ENCODE data around the gene KCNK18. TPM values are rescaled to one million over a fixed set of nuclear protein-coding genes. Genes with fewer than 3 reads are reported as not detected.
A peak's percentile ranks its signal among the peaks of the same experiment; 100 is the strongest.

Gene KCNK18
- total RNA-seq (ENCODE audit: unreplicated experiment) = not detected
- long read RNA-seq = 0 reads

DNA sequence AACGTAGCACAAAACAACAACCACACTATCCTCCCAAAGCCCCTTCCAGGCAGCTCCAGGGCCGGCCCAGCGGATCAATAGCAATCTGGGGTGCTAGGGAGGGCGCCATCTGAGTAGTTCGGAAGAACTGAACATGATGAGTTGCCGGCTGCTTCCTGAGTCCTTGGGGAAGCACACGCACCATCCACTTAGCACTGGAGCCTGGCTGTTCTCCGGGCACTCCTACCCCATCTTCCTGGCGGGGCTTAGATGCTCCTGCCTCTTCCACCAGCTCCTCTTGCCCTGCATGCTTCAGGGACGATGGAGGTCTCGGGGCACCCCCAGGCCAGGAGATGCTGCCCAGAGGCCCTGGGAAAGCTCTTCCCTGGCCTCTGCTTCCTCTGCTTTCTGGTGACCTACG is at the start of gene KCNK18:
TSS of gene KCNK18 (plus strand) at position 301 of the 400 bp plus-strand sequence. CDS start at position 301, 0 bp downstream.
- DNase-seq = peak; percentile 34
- TF ChIP-seq, protein P1, sequence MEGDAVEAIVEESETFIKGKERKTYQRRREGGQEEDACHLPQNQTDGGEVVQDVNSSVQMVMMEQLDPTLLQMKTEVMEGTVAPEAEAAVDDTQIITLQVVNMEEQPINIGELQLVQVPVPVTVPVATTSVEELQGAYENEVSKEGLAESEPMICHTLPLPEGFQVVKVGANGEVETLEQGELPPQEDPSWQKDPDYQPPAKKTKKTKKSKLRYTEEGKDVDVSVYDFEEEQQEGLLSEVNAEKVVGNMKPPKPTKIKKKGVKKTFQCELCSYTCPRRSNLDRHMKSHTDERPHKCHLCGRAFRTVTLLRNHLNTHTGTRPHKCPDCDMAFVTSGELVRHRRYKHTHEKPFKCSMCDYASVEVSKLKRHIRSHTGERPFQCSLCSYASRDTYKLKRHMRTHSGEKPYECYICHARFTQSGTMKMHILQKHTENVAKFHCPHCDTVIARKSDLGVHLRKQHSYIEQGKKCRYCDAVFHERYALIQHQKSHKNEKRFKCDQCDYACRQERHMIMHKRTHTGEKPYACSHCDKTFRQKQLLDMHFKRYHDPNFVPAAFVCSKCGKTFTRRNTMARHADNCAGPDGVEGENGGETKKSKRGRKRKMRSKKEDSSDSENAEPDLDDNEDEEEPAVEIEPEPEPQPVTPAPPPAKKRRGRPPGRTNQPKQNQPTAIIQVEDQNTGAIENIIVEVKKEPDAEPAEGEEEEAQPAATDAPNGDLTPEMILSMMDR (IDR thresholded peaks at IDR 0.05; ENCODE audit: partially characterized antibody, unreplicated experiment) = no peak
- Mint-ChIP-seq H3K27ac (ENCODE audit: unreplicated experiment) (no peak within 1 kb of the TSS), H3K4me3 (ENCODE audit: unreplicated experiment) (no peak within 1 kb of the TSS), H3K9me3 (ENCODE audit: unreplicated experiment) (peaks cover 2% of the 10 kb centered on the region), H3K27me3 (ENCODE audit: unreplicated experiment) (peaks cover 4% of the 10 kb centered on the region), H3K4me1 (ENCODE audit: low read depth, unreplicated experiment) (no peaks in the 10 kb centered on the region), H3K36me3 (ENCODE audit: unreplicated experiment) (no peaks in the 10 kb centered on the region)

DNA sequence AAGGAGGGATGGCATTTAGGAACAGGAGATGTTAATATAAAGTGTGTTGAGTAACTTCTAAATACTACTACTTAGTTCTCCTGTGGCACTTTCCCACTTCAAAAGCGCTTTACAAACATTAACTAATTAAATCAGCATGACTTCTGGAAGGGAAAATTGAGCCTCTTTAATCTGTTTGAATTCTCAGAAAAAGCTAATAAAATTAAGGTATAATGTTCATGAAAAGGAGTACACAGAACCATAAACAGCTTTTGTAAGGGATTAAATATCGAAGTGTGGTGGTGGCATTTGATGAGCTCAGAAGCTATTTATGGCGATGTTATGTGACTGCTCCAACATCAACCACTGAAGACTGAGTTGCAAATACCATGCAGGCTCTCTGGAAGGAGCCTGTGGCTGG is 49.0 kb upstream of the KCNK18 start:
- peaks cover 7% of the 10 kb centered on the region for H3K4me1 Mint-ChIP-seq (ENCODE audit: low read depth, unreplicated experiment)
- peaks cover 7% of the 10 kb centered on the region for H3K27me3 Mint-ChIP-seq (ENCODE audit: unreplicated experiment)
- no peak for DNase-seq
- TF ChIP-seq, protein P1 (IDR thresholded peaks at IDR 0.05; ENCODE audit: partially characterized antibody, unreplicated experiment) = no peak
- no peak overlapping the region for H3K27ac Mint-ChIP-seq (ENCODE audit: unreplicated experiment)
- H3K9me3 Mint-ChIP-seq (ENCODE audit: unreplicated experiment) = peaks cover 5% of the 10 kb centered on the region
- no peaks in the 10 kb centered on the region for H3K36me3 Mint-ChIP-seq (ENCODE audit: unreplicated experiment)
- no peak overlapping the region for H3K4me3 Mint-ChIP-seq (ENCODE audit: unreplicated experiment)

DNA sequence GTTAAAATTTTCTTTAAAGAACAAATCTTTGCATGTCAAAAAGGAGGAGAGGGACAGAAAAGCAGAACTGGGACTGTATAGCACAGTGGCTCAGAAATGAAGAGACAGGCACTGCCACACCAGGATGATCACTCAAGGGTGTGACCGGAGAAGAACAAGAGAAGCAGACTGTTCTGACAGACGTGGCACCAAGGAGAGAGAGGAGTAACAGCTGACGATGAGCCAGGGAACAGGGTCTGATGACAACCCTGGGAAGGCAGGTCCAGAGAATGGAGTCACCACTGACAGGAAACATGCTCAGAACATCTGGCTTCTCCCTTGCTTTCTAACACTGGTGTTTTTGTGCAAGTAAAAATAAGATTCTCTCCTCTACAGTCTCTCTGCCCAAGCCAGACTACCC is 44.6 kb upstream of the KCNK18 start:
- peaks cover 5% of the 10 kb centered on the region for H3K36me3 Mint-ChIP-seq (ENCODE audit: unreplicated experiment)
- TF ChIP-seq, protein P1 (IDR thresholded peaks at IDR 0.05; ENCODE audit: partially characterized antibody, unreplicated experiment) = no peak
- peaks cover 7% of the 10 kb centered on the region for H3K4me1 Mint-ChIP-seq (ENCODE audit: low read depth, unreplicated experiment)
- H3K27ac Mint-ChIP-seq (ENCODE audit: unreplicated experiment) = no peak overlapping the region
- H3K4me3 Mint-ChIP-seq (ENCODE audit: unreplicated experiment) = no peak overlapping the region
- peaks cover 7% of the 10 kb centered on the region for H3K27me3 Mint-ChIP-seq (ENCODE audit: unreplicated experiment)
- DNase-seq = no peak
- H3K9me3 Mint-ChIP-seq (ENCODE audit: unreplicated experiment) = peaks cover 6% of the 10 kb centered on the region

DNA sequence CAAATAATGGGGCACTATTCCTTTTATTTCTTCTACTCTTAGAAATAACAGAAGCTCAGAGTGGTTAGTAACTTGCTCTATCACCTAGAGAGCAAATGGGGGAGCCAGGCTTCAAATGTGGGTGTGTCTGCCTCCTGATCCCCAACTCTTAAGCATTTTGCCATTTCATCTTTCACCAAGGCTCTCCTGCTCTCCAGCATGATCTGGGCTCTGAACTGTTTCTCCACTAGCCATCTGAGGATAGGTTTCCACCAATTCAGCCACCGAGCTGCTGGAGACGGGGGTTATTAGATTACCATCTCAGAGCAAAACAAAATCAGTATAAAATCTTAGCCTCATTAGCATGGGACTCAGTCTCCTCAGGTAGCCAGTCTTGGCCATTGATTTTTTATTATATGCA is 39.0 kb upstream of the KCNK18 start:
- DNase-seq = no peak
- TF ChIP-seq, protein P1 (IDR thresholded peaks at IDR 0.05; ENCODE audit: partially characterized antibody, unreplicated experiment) = no peak
- Mint-ChIP-seq H3K9me3 (ENCODE audit: unreplicated experiment) (peaks cover 6% of the 10 kb centered on the region), H3K27me3 (ENCODE audit: unreplicated experiment) (peaks cover 4% of the 10 kb centered on the region), H3K4me3 (ENCODE audit: unreplicated experiment) (no peak overlapping the region), H3K27ac (ENCODE audit: unreplicated experiment) (no peak overlapping the region), H3K4me1 (ENCODE audit: low read depth, unreplicated experiment) (no peaks in the 10 kb centered on the region), H3K36me3 (ENCODE audit: unreplicated experiment) (peaks cover 5% of the 10 kb centered on the region)

DNA sequence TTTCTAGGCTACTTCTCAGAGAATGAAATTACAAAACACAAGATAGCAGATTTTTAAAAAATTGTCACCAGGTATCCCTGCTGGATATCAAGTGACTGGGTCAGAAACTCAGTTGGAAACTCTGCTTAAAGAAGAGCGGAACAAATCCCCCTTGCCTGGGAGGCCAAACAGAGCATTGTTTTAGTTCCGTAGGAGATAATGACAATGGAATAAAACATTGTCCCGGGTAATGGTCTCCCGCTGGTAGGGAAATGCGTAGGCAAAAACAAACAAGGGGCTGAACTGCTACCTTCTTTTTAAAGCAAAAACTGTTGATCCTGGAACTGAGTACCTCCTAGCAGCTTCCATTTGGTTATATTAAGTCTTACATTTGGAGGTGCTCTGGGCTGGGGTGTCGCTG is 37.9 kb upstream of the KCNK18 start:
- H3K4me3 Mint-ChIP-seq (ENCODE audit: unreplicated experiment) = no peak overlapping the region
- peaks cover 5% of the 10 kb centered on the region for H3K36me3 Mint-ChIP-seq (ENCODE audit: unreplicated experiment)
- H3K27ac Mint-ChIP-seq (ENCODE audit: unreplicated experiment) = no peak overlapping the region
- DNase-seq = no peak
- TF ChIP-seq, protein P1 (IDR thresholded peaks at IDR 0.05; ENCODE audit: partially characterized antibody, unreplicated experiment) = no peak
- no peaks in the 10 kb centered on the region for H3K4me1 Mint-ChIP-seq (ENCODE audit: low read depth, unreplicated experiment)
- peaks cover 9% of the 10 kb centered on the region for H3K27me3 Mint-ChIP-seq (ENCODE audit: unreplicated experiment)
- H3K9me3 Mint-ChIP-seq (ENCODE audit: unreplicated experiment) = peaks cover 8% of the 10 kb centered on the region

All from glutamatergic neuron (in vitro differentiated cells).